HG02884 (cell line): ENCODE measurements around the gene CREB5.
A peak's percentile ranks its signal among the peaks of the same experiment; 100 is the strongest.

Experiments
- ATAC-seq: cut with Tn5 transposase; IDR thresholded peaks from one replicate; pipeline ENCODE4 v1.9.1; 2021; ENCODE audit warnings: mild to moderate bottlenecking, moderate library complexity; ENCODE audit not compliant: unreplicated experiment

The CREB5 gene

GRCh38 chr7:28509251-28510025 is 97.1 kb downstream of the CREB5 start:
- ATAC-seq = peak; percentile 85

- no peak for ATAC-seq
Observed at GRCh38 chr7:28510026-28510369, 97.7 kb downstream of the CREB5 start.

- ATAC-seq = no peak
Observed at GRCh38 chr7:28512668-28513440, 100.5 kb downstream of the CREB5 start.

- no peak for ATAC-seq
Observed at GRCh38 chr7:28516390-28517172, 104.3 kb downstream of the CREB5 start.

- ATAC-seq = no peak
Observed at GRCh38 chr7:28517206-28517605, 104.9 kb downstream of the CREB5 start.

GRCh38 chr7:28517606-28518005 is 105.3 kb downstream of the CREB5 start:
- no peak for ATAC-seq

GRCh38 chr7:28520074-28521015 is 108.0 kb downstream of the CREB5 start:
- no peak for ATAC-seq

- ATAC-seq = no peak
Observed at GRCh38 chr7:28524978-28525377, 112.7 kb downstream of the CREB5 start.

GRCh38 chr7:28528899-28529298 is 116.6 kb downstream of the CREB5 start:
- ATAC-seq = no peak

- no peak for ATAC-seq
Observed at GRCh38 chr7:28529755-28530154, 117.4 kb downstream of the CREB5 start.

- no peak for ATAC-seq
Observed at GRCh38 chr7:28530175-28530802, 118.0 kb downstream of the CREB5 start.

GRCh38 chr7:28530803-28531175 is 118.5 kb downstream of the CREB5 start:
- no peak for ATAC-seq

GRCh38 chr7:28531291-28531690 is 119.0 kb downstream of the CREB5 start:
- no peak for ATAC-seq

- no peak for ATAC-seq
Observed at GRCh38 chr7:28532181-28532580, 119.9 kb downstream of the CREB5 start.

GRCh38 chr7:28533267-28533666 is 120.9 kb downstream of the CREB5 start:
- no peak for ATAC-seq

- ATAC-seq = no peak
Observed at GRCh38 chr7:28533731-28534531, 121.6 kb downstream of the CREB5 start.

- no peak for ATAC-seq
Observed at GRCh38 chr7:28536259-28536658, 123.9 kb downstream of the CREB5 start.

- ATAC-seq = peak; percentile 97
Observed at GRCh38 chr7:28539289-28539981, 127.1 kb downstream of the CREB5 start.

GRCh38 chr7:28542410-28542809 is 130.1 kb downstream of the CREB5 start:
- no peak for ATAC-seq
